NCI-H524 (cell line): ENCODE measurements around the gene DGKG.

Experiments used
- DNase-seq, 2 experiments: peaks; one replicate each; lab custom pipeline; 2025; lab: John Stamatoyannopoulos, UW

The DGKG gene

GRCh38 chr3:186138272-186138981, 223.6 kb downstream of the DGKG start:
- DNase-seq = no peak

- no peak for DNase-seq
These were observed 224.9 kb downstream of the DGKG start for GRCh38 chr3:186137051-186137685.

- DNase-seq = no peak
These were observed 228.1 kb downstream of the DGKG start for GRCh38 chr3:186133980-186134379.

- DNase-seq = no peak
These were observed 229.5 kb downstream of the DGKG start for GRCh38 chr3:186132487-186132886.

DNA sequence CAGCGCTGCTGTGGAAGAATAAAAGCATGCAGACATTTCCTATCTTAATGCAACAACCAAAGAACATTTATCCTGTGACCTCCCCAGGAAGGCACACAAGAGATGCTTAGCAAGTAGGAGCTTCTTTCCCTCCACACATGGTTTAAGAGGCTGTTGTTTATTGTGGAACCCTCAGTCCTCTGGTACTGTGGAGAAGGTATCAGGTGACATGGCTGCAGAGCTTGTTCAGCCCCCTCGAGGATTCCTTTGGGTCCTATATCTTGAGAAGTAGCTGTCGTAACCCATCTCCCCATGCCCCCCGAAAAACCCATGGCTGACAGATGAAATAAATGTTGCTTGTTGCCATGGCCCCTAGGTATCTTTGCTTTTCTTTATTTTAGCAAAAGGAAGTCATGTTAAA, 232.8 kb downstream of the DGKG start:
- DNase-seq = no peak

GRCh38 chr3:186128158-186128557, 233.9 kb downstream of the DGKG start:
- no peak for DNase-seq

DNA sequence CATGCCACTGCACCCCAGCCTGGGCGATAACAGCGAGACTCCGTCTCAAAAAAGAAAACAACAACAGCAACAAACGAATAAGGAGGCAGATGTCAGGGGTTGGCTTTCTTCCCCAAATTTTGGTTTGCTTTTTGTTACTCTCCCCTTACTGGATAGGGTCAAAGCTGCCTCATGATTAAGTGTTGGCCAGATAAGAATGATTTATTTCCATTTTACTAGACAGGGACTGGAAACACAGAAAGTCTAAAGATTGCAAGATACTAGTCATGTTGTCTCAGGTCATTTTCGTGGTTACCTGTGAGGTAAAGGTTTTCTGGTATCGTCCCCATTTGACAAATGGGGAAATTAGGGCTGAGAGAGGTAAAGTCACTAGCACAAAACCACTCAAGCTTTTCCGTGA, 234.6 kb downstream of the DGKG start:
- DNase-seq = no peak

DNA sequence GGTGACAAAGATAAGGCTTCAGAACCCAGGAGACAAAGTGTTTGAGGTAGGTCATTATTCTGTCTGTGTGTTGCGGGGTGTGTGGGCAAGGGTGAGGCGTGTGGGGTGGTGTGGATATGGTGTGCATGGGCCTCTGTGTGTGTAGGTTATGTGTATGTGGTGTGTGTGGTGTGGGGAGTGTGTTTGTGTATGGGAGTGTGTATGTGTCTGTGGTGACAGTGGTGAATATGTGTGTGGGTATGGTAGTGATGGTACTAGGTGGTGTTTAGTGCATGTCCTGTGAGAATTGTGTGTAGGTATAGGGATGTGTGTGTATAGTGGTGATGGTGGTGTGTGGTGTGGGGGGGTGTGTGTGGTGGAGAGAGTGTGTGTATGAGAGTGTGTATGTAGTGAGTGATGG, 236.9 kb downstream of the DGKG start:
- DNase-seq = no peak

DNA sequence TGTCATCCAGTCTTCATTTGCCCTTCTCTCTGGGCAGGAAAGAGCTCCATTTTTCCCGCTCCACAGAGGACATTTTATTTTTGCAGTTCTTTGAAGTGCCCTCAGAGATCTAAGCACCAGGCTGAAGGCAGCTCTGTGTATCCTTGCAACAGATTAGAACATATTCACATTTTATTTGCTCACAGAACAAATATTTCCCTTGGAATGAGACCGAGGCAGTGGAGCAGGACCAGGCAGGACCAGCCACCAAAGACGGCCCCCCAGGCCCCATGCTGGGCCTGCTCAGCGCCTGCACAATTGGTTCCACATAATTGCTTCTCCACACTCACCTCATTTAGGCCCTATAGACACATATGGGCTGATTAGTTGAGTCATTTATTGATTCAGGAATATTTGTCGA, 237.4 kb downstream of the DGKG start:
- no peak for DNase-seq

- DNase-seq = no peak
These were observed 239.0 kb downstream of the DGKG start for GRCh38 chr3:186123012-186123411.

GRCh38 chr3:186121968-186122367, 240.1 kb downstream of the DGKG start:
- no peak for DNase-seq

DNA sequence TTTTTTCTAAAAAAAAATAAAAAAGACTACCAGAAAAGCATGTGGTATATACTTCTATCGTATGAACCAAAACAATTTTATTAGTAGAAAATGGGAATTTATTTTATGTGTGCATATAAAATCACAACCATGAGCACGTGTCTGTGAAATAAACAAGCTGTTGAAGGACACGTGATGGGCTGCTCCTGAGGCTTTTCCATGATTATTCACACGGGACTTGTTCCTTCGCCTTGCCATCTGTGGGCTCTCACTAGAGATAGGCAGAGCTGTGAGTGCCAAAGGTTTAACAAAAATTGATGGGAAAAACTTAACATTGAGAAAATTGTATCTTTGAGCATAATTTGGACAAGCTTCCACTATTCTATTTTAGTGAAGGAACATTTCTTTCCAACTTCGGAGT, 240.8 kb downstream of the DGKG start:
- DNase-seq = peak in 1 of 2 experiments; percentile 15

DNA sequence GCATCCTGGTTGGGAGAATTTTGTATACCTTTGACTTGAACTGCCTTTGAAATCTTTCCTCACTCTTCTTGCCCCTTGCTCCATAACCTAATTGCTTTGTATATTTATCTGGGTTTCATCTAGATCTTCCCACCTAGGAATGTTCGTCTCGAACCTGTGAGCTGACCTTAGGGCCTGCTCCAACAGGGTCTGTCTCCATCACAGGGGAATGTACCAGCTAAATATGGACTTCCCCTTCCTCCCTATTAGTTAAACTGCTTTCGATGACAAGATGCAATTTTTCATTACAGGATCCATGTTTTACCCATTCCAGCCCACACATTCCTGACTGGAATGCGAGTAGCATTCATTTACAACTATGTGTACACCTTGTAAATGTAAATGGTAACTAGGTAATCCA, 242.5 kb downstream of the DGKG start:
- no peak for DNase-seq

DNA sequence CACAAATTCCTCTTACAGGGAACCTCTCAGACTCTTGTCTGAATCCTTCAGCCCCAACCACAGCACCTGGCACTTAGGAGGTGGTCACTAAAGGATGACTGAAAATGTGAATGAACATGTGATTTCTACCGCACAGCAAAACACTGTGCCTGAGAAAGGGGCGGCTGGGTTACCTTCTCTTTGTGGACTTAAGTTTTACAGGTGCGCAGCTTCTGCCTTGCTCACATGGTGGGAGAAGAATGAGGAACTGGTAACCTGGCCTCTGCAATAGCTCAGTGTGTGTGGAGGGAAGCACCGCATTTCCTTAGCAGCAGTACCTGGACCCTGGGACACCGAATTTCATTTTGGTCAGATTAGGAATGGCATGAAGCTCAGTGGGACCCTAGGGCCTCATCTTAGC, 243.3 kb downstream of the DGKG start:
- DNase-seq = no peak

DNA sequence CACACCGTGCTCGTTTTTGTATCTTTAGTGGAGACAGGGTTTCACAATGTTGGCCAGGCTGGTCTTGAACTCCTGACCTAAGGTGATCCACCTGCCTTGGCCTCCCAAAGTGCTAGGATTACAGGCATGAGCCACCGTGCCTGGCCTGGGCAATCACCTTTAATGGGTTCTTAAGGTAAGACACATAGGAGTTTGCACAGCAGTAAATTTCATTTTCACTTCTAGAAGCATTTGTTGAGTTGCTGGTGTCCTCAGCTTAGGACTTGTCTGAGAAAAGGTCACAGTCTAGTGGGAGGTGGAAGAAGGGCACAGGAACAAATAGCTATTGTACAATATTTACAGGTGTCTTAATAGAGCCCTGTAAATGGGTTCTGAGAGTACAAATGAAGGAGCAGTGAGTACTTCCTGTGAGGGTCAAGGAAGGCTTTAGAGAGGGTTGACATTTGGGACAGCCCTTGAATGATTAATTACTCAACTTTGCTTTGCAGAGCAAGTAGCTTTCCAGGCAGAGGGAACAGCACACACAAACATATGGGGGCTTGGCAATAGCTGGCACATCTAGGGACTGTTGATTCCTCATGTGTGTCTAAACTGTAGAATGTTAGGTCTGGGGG, 244.4 kb downstream of the DGKG start:
- no peak for DNase-seq

DNA sequence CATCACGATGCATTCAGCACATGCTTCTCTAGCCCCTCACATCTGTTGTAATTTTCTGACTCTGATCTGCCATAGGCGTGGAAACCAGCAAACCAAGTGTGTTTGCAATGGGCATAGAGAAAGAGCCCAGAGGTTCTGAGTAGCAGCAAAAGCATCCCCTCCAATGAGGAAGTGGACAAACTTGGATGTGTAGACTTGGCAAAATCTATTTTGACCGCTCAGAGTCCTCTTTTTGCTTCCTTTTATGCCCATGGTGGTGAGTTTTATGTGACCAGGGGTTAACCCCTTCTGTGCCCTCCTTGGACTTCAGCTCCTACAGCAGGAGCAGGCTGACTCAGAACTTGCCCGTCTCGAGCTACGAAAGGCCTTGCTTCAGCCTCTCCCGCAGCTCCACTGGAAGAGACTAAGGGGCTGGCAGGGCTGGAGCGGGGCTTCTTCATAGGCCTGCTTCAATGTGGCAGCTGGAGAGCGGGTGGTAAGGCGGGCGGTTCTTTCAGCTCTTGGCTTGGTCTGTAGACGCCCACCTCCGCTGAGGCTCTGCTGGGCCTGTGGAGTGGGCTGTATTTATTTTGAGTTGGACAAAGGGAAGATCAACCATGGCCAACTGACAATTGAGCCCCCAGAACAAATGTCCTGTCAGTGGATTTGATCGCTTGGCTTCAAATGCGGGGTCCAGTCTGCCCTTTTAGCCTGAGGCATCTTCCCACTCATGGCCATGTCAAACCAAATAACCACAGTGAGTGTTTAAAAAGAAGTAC, 246.6 kb downstream of the DGKG start:
- DNase-seq = no peak

DNA sequence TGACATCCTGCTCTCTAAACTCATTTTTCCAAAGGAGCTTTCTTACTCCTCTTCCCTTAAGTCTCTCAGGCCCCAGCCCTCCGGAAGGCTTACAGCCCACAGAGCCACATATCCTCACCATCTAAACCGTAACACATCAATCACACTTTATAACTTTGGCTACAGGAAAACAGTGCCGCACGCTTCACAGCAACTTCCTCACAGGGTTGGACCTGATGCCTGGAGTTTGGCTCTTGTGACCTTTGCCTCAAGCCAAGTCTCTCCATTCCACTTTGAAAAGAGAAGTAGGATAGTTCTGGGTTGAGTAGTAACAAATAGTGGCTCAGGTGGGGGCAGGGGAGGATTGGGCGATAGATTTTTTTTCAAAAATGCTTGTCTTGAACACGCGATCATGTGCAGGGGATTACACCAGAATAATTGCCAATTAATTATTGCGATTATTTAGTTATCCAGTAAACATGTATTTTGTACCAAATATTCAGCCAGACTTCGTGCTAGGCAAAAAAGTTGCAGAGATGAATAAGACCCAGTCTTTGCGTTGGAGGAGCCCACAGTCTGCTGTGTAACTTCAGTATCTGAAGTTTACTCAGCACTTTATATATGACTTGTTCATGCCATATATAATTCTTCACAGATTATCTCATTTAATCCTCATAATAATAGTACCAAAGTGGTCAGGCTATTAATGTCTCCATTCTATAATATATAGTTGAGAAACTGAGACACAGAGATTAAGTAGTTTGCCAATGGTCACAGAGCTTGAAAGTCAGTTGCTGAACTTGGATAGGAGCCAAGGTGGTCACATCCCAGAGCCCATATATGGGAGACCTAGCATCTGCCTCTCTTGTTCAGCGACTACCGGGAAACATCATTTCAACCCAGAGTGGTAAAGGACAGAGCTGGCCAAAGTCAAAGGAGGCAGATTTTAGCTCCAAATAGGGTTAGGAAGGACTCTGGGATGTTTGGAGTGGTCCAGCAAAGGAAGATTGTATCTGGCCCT, 250.8 kb downstream of the DGKG start:
- no peak for DNase-seq

GRCh38 chr3:186109897-186110803, 251.9 kb downstream of the DGKG start:
- peak in 1 of 2 experiments; percentile 42 for DNase-seq

GRCh38 chr3:186108941-186109865, 252.8 kb downstream of the DGKG start, which contains the start of gene ETV5:
Gene ETV5 (minus strand): TSS chr3:186109089. CDS start chr3:186105868, 3,221 bp downstream.
- peak; percentile 99 to 100 for DNase-seq
